Gastrocnemius medialis (tissue), 4 donors: ENCODE measurements around the gene PPEF2.

ENCODE experiments used
- CTCF ChIP-seq, 5 experiments: fragments of 450-650 bp in 3 of 5; fragments of 200-600 bp in 2 of 5; sonication (generic) in 2 of 5; IDR thresholded peaks in 4 of 5; conservative IDR thresholded peaks in 1 of 5; 1 replicate in 4 of 5; 2 replicates in 1 of 5; pipeline ENCODE4 v1.5.1; 2016 to 2019; ENCODE audit warnings: antibody characterized with exemption in 5 of 5, mild to moderate bottlenecking in 3 of 5, moderate library complexity in 3 of 5
- POLR2A ChIP-seq, 2 donors: fragments of 450-650 bp; IDR thresholded peaks; one replicate each; pipeline ENCODE4 v1.6.1; 2017; ENCODE audit warnings: antibody characterized with exemption in 2 of 2, mild to moderate bottlenecking in 2 of 2, moderate library complexity in 2 of 2

GRCh38 chr4:75908555-75908954, 6.3 kb upstream of the PPEF2 start:
- no peak for TF ChIP-seq CTCF (IDR thresholded peaks at IDR 0.05 in 4 of 5, conservative IDR thresholded peaks at IDR 0.05 in 1 of 5)
- TF ChIP-seq POLR2A (IDR thresholded peaks at IDR 0.05) = no peak
